ENCODE data around the gene MTUS2. TPM values are rescaled to one million over a fixed set of nuclear protein-coding genes. Genes with fewer than 3 reads are reported as not detected.

Gene MTUS2
- total RNA-seq, 1 donor from 2014 or later, result 8.9 TPM

DNA sequence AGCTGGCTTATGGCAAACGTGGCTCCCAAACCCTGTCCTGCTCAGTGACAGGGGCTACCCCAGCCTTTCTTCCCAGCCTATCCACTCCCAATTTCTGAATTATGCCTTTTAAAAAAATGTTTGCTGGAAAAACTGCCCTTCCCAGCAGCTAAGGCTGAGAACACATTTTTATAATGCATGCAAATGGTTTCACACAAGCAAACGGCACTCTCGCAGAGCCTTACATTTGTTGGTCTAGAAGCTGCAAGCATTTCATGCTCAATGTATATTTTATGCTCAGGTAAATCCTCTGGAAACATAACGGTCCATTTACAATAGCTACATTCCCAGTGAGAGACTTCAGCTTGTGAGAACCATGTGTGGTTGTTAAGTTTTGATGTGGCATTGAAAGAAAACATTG is 713.9 kb downstream of the MTUS2 start:
- no peak overlapping the region for H3K4me3 ChIP-seq
- no peaks in the 10 kb centered on the region for H3K4me1 ChIP-seq

DNA sequence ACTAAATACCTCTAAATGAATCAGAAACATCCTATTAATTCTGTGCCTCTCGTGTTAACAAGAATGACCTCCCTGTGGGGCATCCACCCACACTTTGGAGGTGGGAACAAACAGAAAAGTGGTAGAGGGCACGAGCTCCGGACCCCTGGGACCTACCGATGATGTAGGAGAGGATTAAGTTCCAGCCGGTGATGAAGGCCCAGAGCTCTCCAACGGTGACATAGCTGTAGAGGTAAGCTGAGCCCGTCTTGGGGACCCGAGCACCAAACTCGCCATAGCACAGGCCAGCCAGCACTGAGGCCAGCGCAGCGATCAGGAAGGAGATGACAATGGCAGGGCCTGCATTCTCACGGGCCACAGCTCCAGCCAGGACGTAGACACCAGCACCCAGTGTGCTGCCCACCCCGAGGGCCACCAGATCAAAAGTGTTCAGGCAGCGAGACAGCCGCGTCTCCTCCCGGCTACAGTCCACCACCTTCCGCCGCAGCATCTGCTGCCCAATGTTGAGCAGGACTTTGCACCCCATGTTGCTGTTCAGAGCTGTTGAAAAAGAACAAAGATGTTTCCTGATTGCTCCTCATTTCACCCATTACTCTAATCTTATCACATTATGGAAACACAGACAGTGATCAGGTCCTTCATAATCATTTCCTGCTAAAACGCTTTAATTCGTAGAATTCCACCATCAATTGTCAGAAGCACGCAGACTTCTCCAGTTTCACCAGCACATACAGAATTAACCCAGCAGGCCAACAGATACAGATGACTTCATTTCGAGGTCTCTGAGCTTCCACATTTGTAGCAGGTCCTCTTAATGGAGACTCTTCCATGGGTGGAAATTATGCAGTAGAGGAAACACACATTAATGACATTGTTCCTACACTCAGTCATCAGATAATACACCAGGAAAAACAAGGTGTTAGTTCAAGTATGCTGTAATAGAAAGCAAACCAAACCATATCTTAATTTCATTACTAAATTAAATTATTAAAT is 715.8 kb downstream of the MTUS2 start:
- TF ChIP-seq, protein P1, sequence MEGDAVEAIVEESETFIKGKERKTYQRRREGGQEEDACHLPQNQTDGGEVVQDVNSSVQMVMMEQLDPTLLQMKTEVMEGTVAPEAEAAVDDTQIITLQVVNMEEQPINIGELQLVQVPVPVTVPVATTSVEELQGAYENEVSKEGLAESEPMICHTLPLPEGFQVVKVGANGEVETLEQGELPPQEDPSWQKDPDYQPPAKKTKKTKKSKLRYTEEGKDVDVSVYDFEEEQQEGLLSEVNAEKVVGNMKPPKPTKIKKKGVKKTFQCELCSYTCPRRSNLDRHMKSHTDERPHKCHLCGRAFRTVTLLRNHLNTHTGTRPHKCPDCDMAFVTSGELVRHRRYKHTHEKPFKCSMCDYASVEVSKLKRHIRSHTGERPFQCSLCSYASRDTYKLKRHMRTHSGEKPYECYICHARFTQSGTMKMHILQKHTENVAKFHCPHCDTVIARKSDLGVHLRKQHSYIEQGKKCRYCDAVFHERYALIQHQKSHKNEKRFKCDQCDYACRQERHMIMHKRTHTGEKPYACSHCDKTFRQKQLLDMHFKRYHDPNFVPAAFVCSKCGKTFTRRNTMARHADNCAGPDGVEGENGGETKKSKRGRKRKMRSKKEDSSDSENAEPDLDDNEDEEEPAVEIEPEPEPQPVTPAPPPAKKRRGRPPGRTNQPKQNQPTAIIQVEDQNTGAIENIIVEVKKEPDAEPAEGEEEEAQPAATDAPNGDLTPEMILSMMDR (IDR thresholded peaks at IDR 0.05), result no peak
- intact Hi-C loops (cut with DNase I), result no loop called here
- Histone ChIP-seq H3K27me3 (no peaks in the 10 kb centered on the region), H3K27ac (no peak overlapping the region), H3K4me3 (no peak overlapping the region), H3K9me3 (no peaks in the 10 kb centered on the region), H3K36me3 (peaks cover 9 to 30% of the 10 kb centered on the region in 2 donors), H3K4me1 (no peaks in the 10 kb centered on the region)
- peak in 1 of 2 donors; percentile 56 for DNase-seq (ENCODE audit: low spot score in 2 of 2)

More for the DNA sequence above, 713.9 kb downstream of the MTUS2 start:
- no peaks in the 10 kb centered on the region for H3K9me3 ChIP-seq
- no peak overlapping the region for H3K27ac ChIP-seq
- TF ChIP-seq, protein P1 (IDR thresholded peaks at IDR 0.05), result no peak
- H3K36me3 ChIP-seq, result peaks cover 19 to 46% of the 10 kb centered on the region in 2 donors
- intact Hi-C loops (cut with DNase I), result no loop called here
- DNase-seq (ENCODE audit: low spot score in 2 of 2), result no peak
- no peaks in the 10 kb centered on the region for H3K27me3 ChIP-seq

DNA sequence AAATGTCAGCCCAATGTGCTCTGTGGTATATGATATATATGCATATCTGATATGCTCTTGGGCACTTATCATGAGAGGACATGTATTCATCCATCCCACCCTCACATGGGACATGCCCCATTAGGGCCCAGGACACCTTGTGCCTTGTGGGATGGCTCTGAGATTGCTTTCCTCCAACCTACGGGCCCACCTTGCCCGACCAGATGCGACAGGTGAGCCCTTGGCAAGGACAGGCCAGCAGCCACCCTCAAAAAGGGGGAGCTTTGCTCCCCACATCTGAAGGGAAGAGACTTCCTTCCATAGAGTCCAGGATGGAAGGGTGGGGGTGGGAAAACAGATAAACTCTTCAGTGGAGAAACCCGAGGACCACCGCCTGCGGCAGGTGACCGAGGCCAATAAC is 716.7 kb downstream of the MTUS2 start:
- H3K36me3 ChIP-seq, result peaks cover 9 to 26% of the 10 kb centered on the region in 2 donors
- no peak overlapping the region for H3K4me3 ChIP-seq
- H3K9me3 ChIP-seq, result no peaks in the 10 kb centered on the region
- TF ChIP-seq, protein P1 (IDR thresholded peaks at IDR 0.05), result no peak
- DNase-seq (ENCODE audit: low spot score in 2 of 2), result no peak
- no peaks in the 10 kb centered on the region for H3K4me1 ChIP-seq
- no peaks in the 10 kb centered on the region for H3K27me3 ChIP-seq
- intact Hi-C loops (cut with DNase I), result no loop called here
- H3K27ac ChIP-seq, result no peak overlapping the region

DNA sequence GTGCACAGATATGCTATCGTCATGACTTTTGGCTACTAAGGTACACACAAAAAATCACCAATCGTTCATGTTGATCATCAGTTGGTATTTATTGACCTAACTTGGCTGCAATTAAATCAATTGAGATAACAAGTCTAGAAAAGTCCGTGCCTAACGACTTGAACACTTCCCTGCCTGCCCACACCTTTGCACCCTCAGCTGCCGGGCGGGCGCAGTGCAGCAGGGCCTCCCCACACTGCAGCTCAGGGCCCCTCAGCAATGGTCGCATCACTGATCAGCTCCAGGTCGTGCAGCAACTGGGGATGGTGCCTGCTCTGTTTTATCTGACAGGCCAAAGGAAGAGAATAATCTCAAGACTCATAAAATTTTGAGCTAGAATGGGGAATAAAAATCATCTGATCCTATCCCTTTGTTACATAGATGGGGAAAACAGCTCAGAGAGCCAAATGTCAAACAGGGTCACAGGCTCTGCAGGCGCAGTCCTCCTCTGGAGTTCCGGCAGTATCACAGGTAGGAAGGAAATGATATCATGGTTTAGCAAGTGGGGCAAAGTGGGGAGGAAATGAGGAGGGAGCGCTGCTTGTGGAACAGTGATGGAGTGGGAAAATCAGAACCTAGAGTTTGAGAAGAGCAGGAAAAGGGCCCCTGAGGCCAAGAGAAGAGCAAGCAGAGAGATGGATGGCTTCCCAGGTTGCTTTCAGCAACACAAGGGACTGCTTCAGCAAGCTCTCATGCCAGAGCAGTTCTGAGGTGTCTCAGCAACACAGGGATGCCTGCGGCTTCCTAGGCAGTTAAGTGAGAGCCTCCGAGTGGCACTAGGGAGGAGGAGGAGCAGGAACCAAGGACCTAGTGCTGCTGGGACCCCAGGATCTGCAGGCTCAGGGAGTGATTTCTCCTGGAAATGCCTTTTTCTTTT is 717.9 kb downstream of the MTUS2 start:
- Histone ChIP-seq H3K4me3 (no peak overlapping the region), H3K9me3 (no peaks in the 10 kb centered on the region), H3K27ac (no peak overlapping the region), H3K27me3 (no peaks in the 10 kb centered on the region), H3K36me3 (peaks cover 6 to 18% of the 10 kb centered on the region in 2 donors), H3K4me1 (no peaks in the 10 kb centered on the region)
- intact Hi-C loops (cut with DNase I), result no loop called here
- DNase-seq (ENCODE audit: low spot score in 2 of 2), result no peak
- TF ChIP-seq, protein P1 (IDR thresholded peaks at IDR 0.05), result no peak

DNA sequence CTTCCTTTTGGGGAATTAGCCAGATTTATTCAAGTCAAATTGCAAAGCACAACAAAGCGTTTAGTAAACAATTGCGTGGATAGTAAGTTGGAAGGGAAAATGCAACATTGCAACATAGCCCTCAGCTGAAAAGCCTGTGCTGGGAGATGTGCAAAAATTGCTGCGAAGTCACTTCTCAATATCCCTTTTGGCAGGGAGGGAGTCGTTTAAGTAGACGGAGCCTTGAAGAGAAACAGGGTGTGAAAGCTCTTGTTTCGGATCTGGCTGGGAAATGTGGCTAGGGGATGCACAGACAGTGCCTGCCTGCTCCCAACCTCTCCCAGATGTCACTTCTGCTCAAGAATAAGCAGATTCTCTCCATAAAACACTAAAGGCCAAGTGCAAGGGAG is 718.5 kb downstream of the MTUS2 start:
- H3K4me1 ChIP-seq, result no peaks in the 10 kb centered on the region
- TF ChIP-seq, protein P1 (IDR thresholded peaks at IDR 0.05), result no peak
- H3K4me3 ChIP-seq, result no peak overlapping the region
- no peak overlapping the region for H3K27ac ChIP-seq
- peaks cover 5 to 18% of the 10 kb centered on the region in 2 donors for H3K36me3 ChIP-seq
- no peak for DNase-seq (ENCODE audit: low spot score in 2 of 2)
- no peaks in the 10 kb centered on the region for H3K27me3 ChIP-seq
- no peaks in the 10 kb centered on the region for H3K9me3 ChIP-seq
- intact Hi-C loops (cut with DNase I), result no loop called here

Data from ascending aorta (tissue), 2 donors.